Smooth muscle cell (in vitro differentiated cells): ENCODE results near the gene ZNF423. TPM values are rescaled to one million over a fixed set of nuclear protein-coding genes. Genes with fewer than 3 reads are reported as not detected.

Experiments used
- DNase-seq: peaks from one replicate; lab custom pipeline; 2025; ENCODE audit not compliant: unreplicated experiment; lab: John Stamatoyannopoulos, UW
- H2AFZ ChIP-seq: fragments of 200-600 bp; sonication (generic); 2 replicates; pipeline ENCODE4 v1.6.0; 2016; ENCODE audit warnings: antibody characterized with exemption, low read depth, mild to moderate bottlenecking
- H3F3A ChIP-seq: fragments of 200-600 bp; sonication (generic); 2 replicates; pipeline ENCODE4 v1.6.0; 2017; ENCODE audit warnings: antibody characterized with exemption, low read depth
- H3K27ac ChIP-seq: fragments of 200-600 bp; sonication (generic); 2 replicates; pipeline ENCODE4 v1.5.1; 2016; ENCODE audit warnings: low read depth, mild to moderate bottlenecking
- H3K27me3 ChIP-seq: fragments of 200-600 bp; sonication (generic); 2 replicates; pipeline ENCODE4 v1.6.1; 2016; ENCODE audit warnings: low read depth, mild to moderate bottlenecking
- H3K36me3 ChIP-seq: fragments of 200-600 bp; sonication (generic); 2 replicates; pipeline ENCODE4 v1.5.1; 2016; ENCODE audit warnings: low read depth
- H3K4me1 ChIP-seq: fragments of 200-600 bp; sonication (generic); 2 replicates; pipeline ENCODE4 v1.5.1; 2016; ENCODE audit warnings: low read depth
- H3K4me2 ChIP-seq: fragments of 200-600 bp; sonication (generic); 2 replicates; pipeline ENCODE4 v1.6.0; 2016; ENCODE audit warnings: mild to moderate bottlenecking
- H3K4me3 ChIP-seq: fragments of 200-600 bp; sonication (generic); 2 replicates; pipeline ENCODE4 v1.5.1; 2016; ENCODE audit warnings: mild to moderate bottlenecking
- H3K79me2 ChIP-seq: fragments of 200-600 bp; sonication (generic); 2 replicates; pipeline ENCODE4 v1.6.0; 2016; ENCODE audit warnings: low read depth, mild to moderate bottlenecking
- H3K9ac ChIP-seq: fragments of 200-600 bp; sonication (generic); 2 replicates; pipeline ENCODE4 v1.6.0; 2016; ENCODE audit warnings: low read depth
- H3K9me3 ChIP-seq: fragments of 200-600 bp; sonication (generic); replicated peaks from 2 replicates; pipeline ENCODE4 v1.5.1; 2016; ENCODE audit warnings: low read depth
- H4K20me1 ChIP-seq: fragments of 200-600 bp; sonication (generic); 2 replicates; pipeline ENCODE4 v1.6.0; 2016; ENCODE audit warnings: low read depth
- WGBS: methylation state at CpG from one replicate; pipeline ENCODE4 v1.1.7; 2016; ENCODE audit warnings: low lambda C conversion rate; 5-methylcytosine and 5-hydroxymethylcytosine counted together
- polyA plus RNA-seq: library from polyadenylated mRNA; unstranded; fragments of >200 nt; fragmentation: Nextera tagmentation; extraction: Ambion mirVana; gene quantifications from 2 replicates; pipeline ENCODE4 v1.2.1, GENCODE V29; 2016
- total RNA-seq: library from RNA; depleted of rRNA; stranded (reverse); fragments of >200 nt; gene quantifications from 2 replicates; pipeline ENCODE4 v1.2.3, GENCODE V29; 2014
- TF ChIP-seq, protein P1 (sequence below): fragments of 200-600 bp; sonication (generic); IDR thresholded peaks from 2 replicates; pipeline ENCODE4 v1.5.1; 2017; ENCODE audit warnings: borderline replicate concordance, mild to moderate bottlenecking, antibody characterized with exemption; ENCODE audit not compliant: insufficient read depth, poor library complexity, severe bottlenecking

The ZNF423 gene
- total and polyA plus RNA-seq, 2 experiments from 2014 or later: 6.9 to 7.0 TPM

DNA sequence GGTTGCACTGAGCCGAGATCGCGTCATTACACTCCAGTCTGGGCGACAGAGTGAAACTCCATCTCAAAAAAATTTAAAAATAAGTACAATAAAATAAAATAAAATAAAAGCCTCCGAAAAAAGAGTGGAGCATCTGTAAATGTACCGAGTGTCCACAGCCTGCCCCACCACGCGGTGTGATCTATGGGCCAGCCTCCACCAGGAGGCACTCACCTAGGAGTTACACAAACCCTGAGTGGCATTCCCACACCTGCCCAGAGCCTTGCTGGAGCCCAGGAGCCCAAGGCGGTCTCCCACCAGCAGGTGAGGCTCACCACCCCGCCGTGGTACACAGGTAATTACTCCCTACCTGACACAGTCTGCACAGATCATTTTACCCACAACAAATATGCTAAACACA is 183.2 kb downstream of the ZNF423 start:
- TF ChIP-seq, protein P1, sequence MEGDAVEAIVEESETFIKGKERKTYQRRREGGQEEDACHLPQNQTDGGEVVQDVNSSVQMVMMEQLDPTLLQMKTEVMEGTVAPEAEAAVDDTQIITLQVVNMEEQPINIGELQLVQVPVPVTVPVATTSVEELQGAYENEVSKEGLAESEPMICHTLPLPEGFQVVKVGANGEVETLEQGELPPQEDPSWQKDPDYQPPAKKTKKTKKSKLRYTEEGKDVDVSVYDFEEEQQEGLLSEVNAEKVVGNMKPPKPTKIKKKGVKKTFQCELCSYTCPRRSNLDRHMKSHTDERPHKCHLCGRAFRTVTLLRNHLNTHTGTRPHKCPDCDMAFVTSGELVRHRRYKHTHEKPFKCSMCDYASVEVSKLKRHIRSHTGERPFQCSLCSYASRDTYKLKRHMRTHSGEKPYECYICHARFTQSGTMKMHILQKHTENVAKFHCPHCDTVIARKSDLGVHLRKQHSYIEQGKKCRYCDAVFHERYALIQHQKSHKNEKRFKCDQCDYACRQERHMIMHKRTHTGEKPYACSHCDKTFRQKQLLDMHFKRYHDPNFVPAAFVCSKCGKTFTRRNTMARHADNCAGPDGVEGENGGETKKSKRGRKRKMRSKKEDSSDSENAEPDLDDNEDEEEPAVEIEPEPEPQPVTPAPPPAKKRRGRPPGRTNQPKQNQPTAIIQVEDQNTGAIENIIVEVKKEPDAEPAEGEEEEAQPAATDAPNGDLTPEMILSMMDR: no peak
- Histone ChIP-seq H4K20me1 (peaks cover 26% of the 10 kb centered on the region), H3K79me2 (no peaks in the 10 kb centered on the region), H3K36me3 (no peaks in the 10 kb centered on the region), H3K27me3 (no peaks in the 10 kb centered on the region), H3K9me3 (no peaks in the 10 kb centered on the region), H2AFZ (no peak overlapping the region), H3K4me2 (no peak overlapping the region), H3K27ac (no peak overlapping the region), H3K4me3 (no peak overlapping the region), H3F3A (no peaks in the 10 kb centered on the region), H3K9ac (no peak overlapping the region), H3K4me1 (no peaks in the 10 kb centered on the region)
- WGBS: 96% methylated on average over 10 of the region's 11 CpGs
- no peak for DNase-seq

DNA sequence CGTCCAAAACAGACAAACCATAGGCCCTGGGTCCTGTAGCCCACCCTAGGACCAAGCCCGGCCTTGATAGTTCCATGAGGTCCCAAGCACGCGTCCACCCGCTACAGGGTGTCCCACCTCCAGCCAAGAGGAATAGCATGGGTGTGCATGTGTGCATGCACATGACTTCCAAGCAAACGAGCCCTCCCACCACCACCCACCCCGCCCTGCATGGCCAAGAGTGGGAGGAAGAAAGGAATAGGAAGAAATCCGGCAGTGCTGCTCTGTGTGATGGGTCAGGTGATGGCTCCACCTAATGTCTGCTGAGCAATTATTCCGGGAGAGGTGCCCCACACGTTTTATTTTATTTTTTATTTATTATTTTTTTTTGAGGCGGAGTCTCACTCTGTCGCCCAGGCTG is 184.6 kb downstream of the ZNF423 start:
- no peak overlapping the region for H2AFZ ChIP-seq
- 90% methylated on average over 12 of the region's 12 CpGs for WGBS
- H3K4me2 ChIP-seq: no peak overlapping the region
- H3K9me3 ChIP-seq: no peaks in the 10 kb centered on the region
- no peak overlapping the region for H3K9ac ChIP-seq
- H4K20me1 ChIP-seq: peaks cover 30% of the 10 kb centered on the region
- no peaks in the 10 kb centered on the region for H3K4me1 ChIP-seq
- no peaks in the 10 kb centered on the region for H3K36me3 ChIP-seq
- TF ChIP-seq, protein P1: no peak
- H3K79me2 ChIP-seq: no peaks in the 10 kb centered on the region
- H3K27ac ChIP-seq: no peak overlapping the region
- no peaks in the 10 kb centered on the region for H3K27me3 ChIP-seq
- no peak overlapping the region for H3K4me3 ChIP-seq
- no peak for DNase-seq
- no peaks in the 10 kb centered on the region for H3F3A ChIP-seq

DNA sequence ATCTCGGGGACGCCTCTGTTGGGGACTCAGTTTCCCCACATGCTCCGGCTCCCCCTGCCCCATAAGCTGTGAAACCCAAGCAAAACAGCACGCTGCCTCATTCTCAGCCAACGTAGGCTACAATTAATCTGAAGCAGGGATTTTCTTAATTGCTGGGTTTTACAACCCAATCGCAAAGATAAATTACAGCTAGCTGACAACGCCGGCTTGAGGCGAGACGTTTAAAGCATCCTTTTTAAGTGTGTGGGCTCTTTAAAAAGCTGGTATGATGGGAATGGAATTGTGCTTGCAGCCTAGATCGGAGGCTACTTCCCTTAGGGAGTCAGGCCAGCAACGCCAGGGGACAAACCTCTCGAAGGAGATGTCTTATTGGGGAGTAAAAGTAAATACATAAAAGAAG is 185.3 kb downstream of the ZNF423 start:
- no peak overlapping the region for H3K4me3 ChIP-seq
- no peaks in the 10 kb centered on the region for H3K79me2 ChIP-seq
- no peaks in the 10 kb centered on the region for H3K4me1 ChIP-seq
- H2AFZ ChIP-seq: no peak overlapping the region
- no peaks in the 10 kb centered on the region for H3K9me3 ChIP-seq
- no peaks in the 10 kb centered on the region for H3K36me3 ChIP-seq
- DNase-seq: no peak
- 40% methylated on average over 13 of the region's 13 CpGs for WGBS
- no peak overlapping the region for H3K9ac ChIP-seq
- no peaks in the 10 kb centered on the region for H3K27me3 ChIP-seq
- H3K4me2 ChIP-seq: no peak overlapping the region
- no peak overlapping the region for H3K27ac ChIP-seq
- peaks cover 30% of the 10 kb centered on the region for H4K20me1 ChIP-seq
- no peaks in the 10 kb centered on the region for H3F3A ChIP-seq
- TF ChIP-seq, protein P1: no peak

DNA sequence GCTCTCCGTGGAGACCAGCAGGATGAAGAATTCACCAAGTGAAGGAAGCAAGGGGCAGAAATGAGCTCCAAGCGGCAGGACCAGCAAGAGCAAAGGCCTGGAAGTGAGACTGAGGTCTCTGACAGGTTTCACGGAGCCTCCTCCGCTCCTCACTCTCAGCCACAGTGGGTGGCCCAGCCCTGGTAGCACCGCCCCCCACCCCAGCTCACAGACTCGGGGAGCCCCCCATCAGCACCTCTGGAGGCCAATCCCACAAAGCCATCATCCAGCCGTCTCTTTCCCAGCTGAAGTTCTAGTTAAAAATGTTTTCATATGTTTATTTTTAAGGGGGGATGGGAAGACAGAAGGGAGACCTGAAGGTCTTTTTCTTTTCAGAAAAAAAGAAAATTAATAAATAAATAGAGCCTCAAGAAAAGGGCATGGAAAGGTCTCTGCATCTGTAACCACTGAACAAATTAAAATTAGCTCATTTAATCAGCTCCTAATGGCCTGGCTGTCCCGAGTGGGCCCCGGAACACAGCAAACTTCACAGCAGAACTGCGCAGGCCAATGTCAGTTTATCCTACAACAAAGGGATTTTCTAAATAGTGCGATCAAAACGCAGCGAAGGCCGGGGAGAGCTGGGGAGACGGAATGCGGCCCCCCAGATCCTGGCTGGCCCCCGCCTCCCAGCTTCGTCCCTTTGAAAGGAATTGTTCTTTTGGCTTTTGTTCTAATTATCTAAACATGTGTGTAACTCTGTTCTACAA is 190.3 kb downstream of the ZNF423 start:
- H3F3A ChIP-seq: no peaks in the 10 kb centered on the region
- no peaks in the 10 kb centered on the region for H3K27me3 ChIP-seq
- H3K9ac ChIP-seq: no peak overlapping the region
- no peak overlapping the region for H3K27ac ChIP-seq
- H3K4me2 ChIP-seq: no peak overlapping the region
- H3K9me3 ChIP-seq: no peaks in the 10 kb centered on the region
- H4K20me1 ChIP-seq: peaks cover 14% of the 10 kb centered on the region
- no peak overlapping the region for H3K4me3 ChIP-seq
- no peaks in the 10 kb centered on the region for H3K79me2 ChIP-seq
- H3K4me1 ChIP-seq: peaks cover 5% of the 10 kb centered on the region
- no peak overlapping the region for H2AFZ ChIP-seq
- TF ChIP-seq, protein P1: no peak
- 83% methylated on average over 18 of the region's 18 CpGs for WGBS
- H3K36me3 ChIP-seq: no peaks in the 10 kb centered on the region
- no peak for DNase-seq
